GM23338 (cell line): Measurements from ENCODE around the gene FAM78A. TPM values are rescaled to one million over a fixed set of nuclear protein-coding genes. Genes with fewer than 3 reads are reported as not detected.

Source experiments
- ATAC-seq: fragments of 200-7000 bp; cut with Tn5 transposase; 3 replicates; pipeline ENCODE4 v1.9.1; 2020
- DNase-seq: peaks from one replicate; pipeline ENCODE4 v3.0.0-alpha.2; 2015; ENCODE audit warnings: low spot score
- H2AFZ ChIP-seq: fragments of 200-600 bp; sonication (generic); 2 replicates; pipeline ENCODE4 v1.8.0; 2016; ENCODE audit warnings: antibody characterized with exemption, mild to moderate bottlenecking, moderate library complexity
- H3F3A ChIP-seq: fragments of 200-600 bp; sonication (generic); replicated peaks from 2 replicates; pipeline ENCODE4 v1.8.0; 2017; ENCODE audit warnings: antibody characterized with exemption, mixed run types, low read depth
- H3K27ac ChIP-seq: fragments of 200-600 bp; sonication (generic); 2 replicates; pipeline ENCODE4 v1.6.1; 2016; ENCODE audit warnings: low read depth
- H3K27me3 ChIP-seq: fragments of 200-600 bp; sonication (generic); 2 replicates; pipeline ENCODE4 v1.8.0; 2016; ENCODE audit warnings: mild to moderate bottlenecking, mixed run types, moderate library complexity; ENCODE audit not compliant: insufficient read depth
- H3K36me3 ChIP-seq: fragments of 200-600 bp; sonication (generic); 2 replicates; pipeline ENCODE4 v1.8.0; 2016; ENCODE audit warnings: mild to moderate bottlenecking; ENCODE audit not compliant: insufficient read depth
- H3K4me1 ChIP-seq: fragments of 200-600 bp; sonication (generic); 2 replicates; pipeline ENCODE4 v1.8.0; 2016; ENCODE audit warnings: mild to moderate bottlenecking, moderate library complexity; ENCODE audit not compliant: insufficient read depth
- H3K4me2 ChIP-seq: fragments of 200-600 bp; sonication (generic); 2 replicates; pipeline ENCODE4 v1.7.1; 2017; ENCODE audit warnings: mixed run types
- H3K4me3 ChIP-seq: fragments of 200-600 bp; sonication (generic); 2 replicates; pipeline ENCODE4 v1.6.1; 2016; ENCODE audit warnings: mixed run types
- H3K79me2 ChIP-seq: fragments of 200-600 bp; sonication (generic); replicated peaks from 2 replicates; pipeline ENCODE4 v1.8.0; 2017; ENCODE audit warnings: mild to moderate bottlenecking; ENCODE audit not compliant: insufficient read depth
- H3K9me2 ChIP-seq: fragments of 200-600 bp; sonication (generic); 2 replicates; pipeline ENCODE4 v1.8.0; 2017; ENCODE audit not compliant: insufficient read depth
- H4K20me1 ChIP-seq: fragments of 200-600 bp; sonication (generic); replicated peaks from 2 replicates; pipeline ENCODE4 v1.8.0; 2017; ENCODE audit warnings: mild to moderate bottlenecking; ENCODE audit not compliant: insufficient read depth
- H3K27ac Mint-ChIP-seq: 2 replicates; pipeline ENCODE4 v1.8.0; 2020; ENCODE audit warnings: inconsistent platforms, mild to moderate bottlenecking, moderate library complexity, mixed read lengths
- H3K27me3 Mint-ChIP-seq: 3 replicates; pipeline ENCODE4 v1.8.0; 2022; ENCODE audit warnings: low read depth, mild to moderate bottlenecking, moderate library complexity, mixed read lengths, inconsistent platforms; ENCODE audit not compliant: insufficient read depth, poor library complexity
- H3K36me3 Mint-ChIP-seq: 3 replicates; pipeline ENCODE4 v1.8.0; 2021; ENCODE audit warnings: low read depth, mild to moderate bottlenecking, inconsistent platforms, moderate library complexity, mixed read lengths
- H3K4me1 Mint-ChIP-seq: 3 replicates; pipeline ENCODE4 v1.8.0; 2020; ENCODE audit warnings: mild to moderate bottlenecking, inconsistent platforms, mixed read lengths
- H3K4me3 Mint-ChIP-seq: 3 replicates; pipeline ENCODE4 v1.8.0; 2021; ENCODE audit warnings: moderate library complexity, mild to moderate bottlenecking, inconsistent platforms, mixed read lengths
- H3K9me3 Mint-ChIP-seq: 3 replicates; pipeline ENCODE4 v1.8.0; 2020; ENCODE audit warnings: moderate library complexity, mild to moderate bottlenecking, inconsistent platforms, mixed read lengths
- CREB1 ChIP-seq: fragments of 250-450 bp; sonication (Bioruptor Pico); IDR thresholded peaks from 2 replicates; pipeline ENCODE4 v1.5.0; 2020; ENCODE audit warnings: low read depth, mild to moderate bottlenecking, moderate library complexity
- EZH2 ChIP-seq: fragments of 200-600 bp; sonication (generic); IDR thresholded peaks from one replicate; pipeline ENCODE4 v1.8.0; 2017; ENCODE audit warnings: antibody characterized with exemption, mild to moderate bottlenecking, low read depth; ENCODE audit not compliant: unreplicated experiment
- EZH2phosphoT487 ChIP-seq: fragments of 200-600 bp; sonication (generic); IDR thresholded peaks from one replicate; pipeline ENCODE4 v1.8.1; 2018; ENCODE audit warnings: antibody characterized with exemption; ENCODE audit not compliant: unreplicated experiment
- JUNB ChIP-seq: IDR thresholded peaks from one replicate; pipeline ENCODE4 v1.6.1; 2016; ENCODE audit warnings: antibody characterized with exemption; ENCODE audit not compliant: unreplicated experiment
- NANOG ChIP-seq: IDR thresholded peaks from 2 replicates; pipeline ENCODE4 v1.6.1; 2016; ENCODE audit warnings: antibody characterized with exemption, borderline replicate concordance
- POLR2AphosphoS5 ChIP-seq: IDR thresholded peaks from 2 replicates; pipeline ENCODE4 v1.6.1; 2016; ENCODE audit warnings: antibody characterized with exemption, low read depth
- STAT1 ChIP-seq: IDR thresholded peaks from one replicate; pipeline ENCODE4 v1.6.1; 2016; ENCODE audit warnings: antibody characterized with exemption; ENCODE audit not compliant: unreplicated experiment
- ZNF114 ChIP-seq: fragments of 250-450 bp; sonication (Bioruptor Pico); IDR thresholded peaks from 2 replicates; pipeline ENCODE4 v1.5.0; 2020; ENCODE audit warnings: mild to moderate bottlenecking, moderate library complexity
- ZNF331 ChIP-seq: fragments of 250-450 bp; sonication (Bioruptor Pico); IDR thresholded peaks from 2 replicates; pipeline ENCODE4 v1.5.0; 2020; ENCODE audit warnings: low read depth, mild to moderate bottlenecking, moderate library complexity
- polyA plus RNA-seq: library from polyadenylated mRNA; unstranded; fragments of >200 nt; fragmentation: Nextera tagmentation; extraction: Ambion mirVana; gene quantifications from 2 replicates; pipeline ENCODE4 v1.2.1, GENCODE V29; 2016
- total RNA-seq: library from RNA; depleted of rRNA; stranded (reverse); fragments of >200 nt; shearing (Covaris generic); gene quantifications from 2 replicates; pipeline ENCODE4 v1.2.3, GENCODE V29; 2014
- TF ChIP-seq, protein P1 (sequence below), 2 experiments: fragments of 200-600 bp in 1 of 2; sonication (generic) in 1 of 2; conservative IDR thresholded peaks; 2 replicates each; pipeline versions ENCODE4 v1.5.1 to v1.6.1; 2016 to 2017; ENCODE audit warnings: antibody characterized with exemption in 2 of 2, low read depth in 2 of 2, mild to moderate bottlenecking in 2 of 2, moderate library complexity in 1 of 2
- TF ChIP-seq, protein P2 (sequence below): fragments of 250-450 bp; sonication (Bioruptor Pico); IDR thresholded peaks from 2 replicates; pipeline ENCODE4 v1.5.0; 2020; ENCODE audit warnings: mild to moderate bottlenecking, moderate library complexity
- TF ChIP-seq, protein P3 (sequence below): IDR thresholded peaks from one replicate; pipeline ENCODE4 v1.6.1; 2018; ENCODE audit warnings: antibody characterized with exemption; ENCODE audit not compliant: unreplicated experiment
- TF ChIP-seq, protein P4 (sequence below): IDR thresholded peaks from 2 replicates; pipeline ENCODE4 v1.6.1; 2016; ENCODE audit warnings: antibody characterized with exemption

FAM78A gene
- total and polyA plus RNA-seq, 2 experiments from 2014 or later, result 0.57 to 2.1 TPM

DNA sequence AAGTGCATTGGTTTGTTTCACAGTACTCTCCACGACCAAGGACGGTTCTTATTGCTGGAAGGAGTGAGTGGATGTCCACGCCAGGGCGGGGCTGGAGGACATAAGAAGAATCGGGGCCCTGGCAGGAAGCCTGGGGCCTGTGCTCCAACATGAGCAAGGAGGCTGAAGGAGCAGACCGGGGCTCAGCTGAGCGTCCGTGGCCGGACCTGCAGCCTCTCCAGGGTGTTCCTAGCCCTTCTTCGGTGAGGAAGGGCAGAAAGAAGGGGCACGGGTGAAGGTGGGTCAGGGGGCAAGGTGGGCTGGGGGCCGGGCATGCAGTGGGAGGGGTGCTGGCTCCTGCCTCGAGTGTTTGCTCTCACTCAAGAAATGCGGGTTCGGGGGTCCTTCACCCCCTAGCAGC is 18.1 kb downstream of the FAM78A start:
- Mint-ChIP-seq H3K36me3 (no peaks in the 10 kb centered on the region; the same call in 2 of the 3 replicates), H3K9me3 (no peaks in the 10 kb centered on the region), H3K27me3 (peaks cover 14% of the 10 kb centered on the region), H3K27ac (no peak overlapping the region), H3K4me1 (peaks cover 22% of the 10 kb centered on the region), H3K4me3 (no peak overlapping the region)
- no peaks in the 10 kb centered on the region for H3K79me2 ChIP-seq
- H3F3A ChIP-seq, result 0 out of 2 replicates have a peak, but pooled peaks cover 13% of the 10 kb centered on the region
- DNase-seq (peak; percentile 0), ATAC-seq (no peak)
- H2AFZ ChIP-seq, result no peak overlapping the region
- no peak overlapping the region for H3K27ac ChIP-seq
- no peak overlapping the region for H3K4me2 ChIP-seq
- no peak overlapping the region for H3K4me3 ChIP-seq
- TF ChIP-seq ZNF331 (CRISPR knock-in tag) (no peak), STAT1 (no peak), POLR2AphosphoS5 (no peak), CREB1 (CRISPR knock-in tag) (no peak), NANOG (no peak), EZH2phosphoT487 (no peak), ZNF114 (CRISPR knock-in tag) (no peak), EZH2 (no peak), JUNB (no peak)
- TF ChIP-seq, protein P1, sequence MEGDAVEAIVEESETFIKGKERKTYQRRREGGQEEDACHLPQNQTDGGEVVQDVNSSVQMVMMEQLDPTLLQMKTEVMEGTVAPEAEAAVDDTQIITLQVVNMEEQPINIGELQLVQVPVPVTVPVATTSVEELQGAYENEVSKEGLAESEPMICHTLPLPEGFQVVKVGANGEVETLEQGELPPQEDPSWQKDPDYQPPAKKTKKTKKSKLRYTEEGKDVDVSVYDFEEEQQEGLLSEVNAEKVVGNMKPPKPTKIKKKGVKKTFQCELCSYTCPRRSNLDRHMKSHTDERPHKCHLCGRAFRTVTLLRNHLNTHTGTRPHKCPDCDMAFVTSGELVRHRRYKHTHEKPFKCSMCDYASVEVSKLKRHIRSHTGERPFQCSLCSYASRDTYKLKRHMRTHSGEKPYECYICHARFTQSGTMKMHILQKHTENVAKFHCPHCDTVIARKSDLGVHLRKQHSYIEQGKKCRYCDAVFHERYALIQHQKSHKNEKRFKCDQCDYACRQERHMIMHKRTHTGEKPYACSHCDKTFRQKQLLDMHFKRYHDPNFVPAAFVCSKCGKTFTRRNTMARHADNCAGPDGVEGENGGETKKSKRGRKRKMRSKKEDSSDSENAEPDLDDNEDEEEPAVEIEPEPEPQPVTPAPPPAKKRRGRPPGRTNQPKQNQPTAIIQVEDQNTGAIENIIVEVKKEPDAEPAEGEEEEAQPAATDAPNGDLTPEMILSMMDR (conservative IDR thresholded peaks at IDR 0.05; ENCODE audit: low read depth in 2 of 2), result no peak
- TF ChIP-seq, protein P2, sequence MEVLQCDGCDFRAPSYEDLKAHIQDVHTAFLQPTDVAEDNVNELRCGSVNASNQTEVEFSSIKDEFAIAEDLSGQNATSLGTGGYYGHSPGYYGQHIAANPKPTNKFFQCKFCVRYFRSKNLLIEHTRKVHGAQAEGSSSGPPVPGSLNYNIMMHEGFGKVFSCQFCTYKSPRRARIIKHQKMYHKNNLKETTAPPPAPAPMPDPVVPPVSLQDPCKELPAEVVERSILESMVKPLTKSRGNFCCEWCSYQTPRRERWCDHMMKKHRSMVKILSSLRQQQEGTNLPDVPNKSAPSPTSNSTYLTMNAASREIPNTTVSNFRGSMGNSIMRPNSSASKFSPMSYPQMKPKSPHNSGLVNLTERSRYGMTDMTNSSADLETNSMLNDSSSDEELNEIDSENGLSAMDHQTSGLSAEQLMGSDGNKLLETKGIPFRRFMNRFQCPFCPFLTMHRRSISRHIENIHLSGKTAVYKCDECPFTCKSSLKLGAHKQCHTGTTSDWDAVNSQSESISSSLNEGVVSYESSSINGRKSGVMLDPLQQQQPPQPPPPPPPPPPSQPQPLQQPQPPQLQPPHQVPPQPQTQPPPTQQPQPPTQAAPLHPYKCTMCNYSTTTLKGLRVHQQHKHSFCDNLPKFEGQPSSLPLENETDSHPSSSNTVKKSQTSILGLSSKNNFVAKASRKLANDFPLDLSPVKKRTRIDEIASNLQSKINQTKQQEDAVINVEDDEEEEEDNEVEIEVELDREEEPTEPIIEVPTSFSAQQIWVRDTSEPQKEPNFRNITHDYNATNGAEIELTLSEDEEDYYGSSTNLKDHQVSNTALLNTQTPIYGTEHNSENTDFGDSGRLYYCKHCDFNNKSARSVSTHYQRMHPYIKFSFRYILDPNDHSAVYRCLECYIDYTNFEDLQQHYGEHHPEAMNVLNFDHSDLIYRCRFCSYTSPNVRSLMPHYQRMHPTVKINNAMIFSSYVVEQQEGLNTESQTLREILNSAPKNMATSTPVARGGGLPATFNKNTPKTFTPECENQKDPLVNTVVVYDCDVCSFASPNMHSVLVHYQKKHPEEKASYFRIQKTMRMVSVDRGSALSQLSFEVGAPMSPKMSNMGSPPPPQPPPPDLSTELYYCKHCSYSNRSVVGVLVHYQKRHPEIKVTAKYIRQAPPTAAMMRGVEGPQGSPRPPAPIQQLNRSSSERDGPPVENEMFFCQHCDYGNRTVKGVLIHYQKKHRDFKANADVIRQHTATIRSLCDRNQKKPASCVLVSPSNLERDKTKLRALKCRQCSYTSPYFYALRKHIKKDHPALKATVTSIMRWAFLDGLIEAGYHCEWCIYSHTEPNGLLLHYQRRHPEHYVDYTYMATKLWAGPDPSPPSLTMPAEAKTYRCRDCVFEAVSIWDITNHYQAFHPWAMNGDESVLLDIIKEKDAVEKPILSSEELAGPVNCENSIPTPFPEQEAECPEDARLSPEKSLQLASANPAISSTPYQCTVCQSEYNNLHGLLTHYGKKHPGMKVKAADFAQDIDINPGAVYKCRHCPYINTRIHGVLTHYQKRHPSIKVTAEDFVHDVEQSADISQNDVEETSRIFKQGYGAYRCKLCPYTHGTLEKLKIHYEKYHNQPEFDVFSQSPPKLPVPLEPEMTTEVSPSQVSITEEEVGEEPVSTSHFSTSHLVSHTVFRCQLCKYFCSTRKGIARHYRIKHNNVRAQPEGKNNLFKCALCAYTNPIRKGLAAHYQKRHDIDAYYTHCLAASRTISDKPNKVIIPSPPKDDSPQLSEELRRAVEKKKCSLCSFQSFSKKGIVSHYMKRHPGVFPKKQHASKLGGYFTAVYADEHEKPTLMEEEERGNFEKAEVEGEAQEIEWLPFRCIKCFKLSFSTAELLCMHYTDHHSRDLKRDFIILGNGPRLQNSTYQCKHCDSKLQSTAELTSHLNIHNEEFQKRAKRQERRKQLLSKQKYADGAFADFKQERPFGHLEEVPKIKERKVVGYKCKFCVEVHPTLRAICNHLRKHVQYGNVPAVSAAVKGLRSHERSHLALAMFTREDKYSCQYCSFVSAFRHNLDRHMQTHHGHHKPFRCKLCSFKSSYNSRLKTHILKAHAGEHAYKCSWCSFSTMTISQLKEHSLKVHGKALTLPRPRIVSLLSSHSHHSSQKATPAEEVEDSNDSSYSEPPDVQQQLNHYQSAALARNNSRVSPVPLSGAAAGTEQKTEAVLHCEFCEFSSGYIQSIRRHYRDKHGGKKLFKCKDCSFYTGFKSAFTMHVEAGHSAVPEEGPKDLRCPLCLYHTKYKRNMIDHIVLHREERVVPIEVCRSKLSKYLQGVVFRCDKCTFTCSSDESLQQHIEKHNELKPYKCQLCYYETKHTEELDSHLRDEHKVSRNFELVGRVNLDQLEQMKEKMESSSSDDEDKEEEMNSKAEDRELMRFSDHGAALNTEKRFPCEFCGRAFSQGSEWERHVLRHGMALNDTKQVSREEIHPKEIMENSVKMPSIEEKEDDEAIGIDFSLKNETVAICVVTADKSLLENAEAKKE (CRISPR knock-in tag), result no peak
- TF ChIP-seq, protein P3, sequence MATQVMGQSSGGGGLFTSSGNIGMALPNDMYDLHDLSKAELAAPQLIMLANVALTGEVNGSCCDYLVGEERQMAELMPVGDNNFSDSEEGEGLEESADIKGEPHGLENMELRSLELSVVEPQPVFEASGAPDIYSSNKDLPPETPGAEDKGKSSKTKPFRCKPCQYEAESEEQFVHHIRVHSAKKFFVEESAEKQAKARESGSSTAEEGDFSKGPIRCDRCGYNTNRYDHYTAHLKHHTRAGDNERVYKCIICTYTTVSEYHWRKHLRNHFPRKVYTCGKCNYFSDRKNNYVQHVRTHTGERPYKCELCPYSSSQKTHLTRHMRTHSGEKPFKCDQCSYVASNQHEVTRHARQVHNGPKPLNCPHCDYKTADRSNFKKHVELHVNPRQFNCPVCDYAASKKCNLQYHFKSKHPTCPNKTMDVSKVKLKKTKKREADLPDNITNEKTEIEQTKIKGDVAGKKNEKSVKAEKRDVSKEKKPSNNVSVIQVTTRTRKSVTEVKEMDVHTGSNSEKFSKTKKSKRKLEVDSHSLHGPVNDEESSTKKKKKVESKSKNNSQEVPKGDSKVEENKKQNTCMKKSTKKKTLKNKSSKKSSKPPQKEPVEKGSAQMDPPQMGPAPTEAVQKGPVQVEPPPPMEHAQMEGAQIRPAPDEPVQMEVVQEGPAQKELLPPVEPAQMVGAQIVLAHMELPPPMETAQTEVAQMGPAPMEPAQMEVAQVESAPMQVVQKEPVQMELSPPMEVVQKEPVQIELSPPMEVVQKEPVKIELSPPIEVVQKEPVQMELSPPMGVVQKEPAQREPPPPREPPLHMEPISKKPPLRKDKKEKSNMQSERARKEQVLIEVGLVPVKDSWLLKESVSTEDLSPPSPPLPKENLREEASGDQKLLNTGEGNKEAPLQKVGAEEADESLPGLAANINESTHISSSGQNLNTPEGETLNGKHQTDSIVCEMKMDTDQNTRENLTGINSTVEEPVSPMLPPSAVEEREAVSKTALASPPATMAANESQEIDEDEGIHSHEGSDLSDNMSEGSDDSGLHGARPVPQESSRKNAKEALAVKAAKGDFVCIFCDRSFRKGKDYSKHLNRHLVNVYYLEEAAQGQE, result no peak
- TF ChIP-seq, protein P4, sequence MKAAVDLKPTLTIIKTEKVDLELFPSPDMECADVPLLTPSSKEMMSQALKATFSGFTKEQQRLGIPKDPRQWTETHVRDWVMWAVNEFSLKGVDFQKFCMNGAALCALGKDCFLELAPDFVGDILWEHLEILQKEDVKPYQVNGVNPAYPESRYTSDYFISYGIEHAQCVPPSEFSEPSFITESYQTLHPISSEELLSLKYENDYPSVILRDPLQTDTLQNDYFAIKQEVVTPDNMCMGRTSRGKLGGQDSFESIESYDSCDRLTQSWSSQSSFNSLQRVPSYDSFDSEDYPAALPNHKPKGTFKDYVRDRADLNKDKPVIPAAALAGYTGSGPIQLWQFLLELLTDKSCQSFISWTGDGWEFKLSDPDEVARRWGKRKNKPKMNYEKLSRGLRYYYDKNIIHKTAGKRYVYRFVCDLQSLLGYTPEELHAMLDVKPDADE, result no peak
- no peaks in the 10 kb centered on the region for H3K27me3 ChIP-seq
- H3K36me3 ChIP-seq, result no peaks in the 10 kb centered on the region
- no peaks in the 10 kb centered on the region for H4K20me1 ChIP-seq
- no peaks in the 10 kb centered on the region for H3K9me2 ChIP-seq
- no peaks in the 10 kb centered on the region for H3K4me1 ChIP-seq
